Stimulated activated CD4-positive, alpha-beta T cell treated with anti-CD3 and anti-CD28 coated beads, Interleukin-15, amount 100 ng/mL, for 24 hours (primary cell): ENCODE data around the gene ADA.
A peak's percentile ranks its signal among the peaks of the same experiment; 100 is the strongest.

Source experiments
- DNase-seq: peaks from one replicate; pipeline ENCODE4 v3.0.0-alpha.2; 2020

The ADA gene

DNA sequence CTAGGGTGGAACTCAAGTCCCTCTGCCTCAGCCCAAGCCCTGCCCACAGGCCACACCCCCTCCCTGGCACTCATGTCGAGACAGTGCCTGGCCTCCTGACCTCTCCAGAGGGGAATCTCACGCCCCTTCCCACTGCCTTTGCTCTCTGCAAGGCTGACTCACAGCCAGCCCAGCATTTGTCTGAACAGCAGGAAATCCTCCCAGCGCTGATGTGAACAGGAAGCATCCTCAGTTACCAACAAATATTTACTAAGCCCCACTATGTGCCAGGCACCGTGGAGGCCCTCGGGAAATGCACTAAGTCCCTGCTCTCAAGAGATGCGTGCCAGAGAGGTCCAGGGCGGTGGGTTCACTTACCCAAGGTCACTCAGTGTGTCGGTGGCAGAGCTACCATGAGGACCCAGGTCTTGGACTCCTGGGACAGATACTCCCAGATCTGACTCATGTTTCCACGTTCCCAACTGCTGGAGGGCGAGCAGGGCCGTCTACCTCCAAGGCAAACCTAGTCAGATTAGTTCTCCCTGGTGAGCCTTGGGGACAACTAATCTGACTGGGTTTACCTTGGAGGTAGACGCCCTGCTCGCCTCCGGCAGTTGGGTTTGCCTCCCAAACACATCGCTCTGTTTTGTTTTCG lies 7.8 kb downstream of the ADA start:
- DNase-seq, result peak; percentile 55

DNA sequence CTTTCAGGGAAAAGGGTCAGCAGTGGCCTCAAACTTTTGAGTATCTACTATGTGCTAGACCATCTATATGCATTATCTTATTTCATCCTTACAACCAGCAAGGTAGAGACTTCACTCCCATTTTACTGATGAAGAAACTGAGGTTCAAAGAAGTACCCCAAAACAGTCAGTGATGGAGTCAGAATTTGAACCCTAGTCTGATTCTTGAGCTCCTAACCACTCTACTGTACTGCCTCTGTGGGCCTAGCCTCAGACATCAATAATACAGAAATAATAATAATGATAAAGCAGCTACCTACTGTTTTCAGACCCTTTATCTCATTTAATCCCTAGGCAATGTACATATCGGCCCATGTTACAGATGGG lies 8.4 kb downstream of the ADA start:
- no peak for DNase-seq

DNA sequence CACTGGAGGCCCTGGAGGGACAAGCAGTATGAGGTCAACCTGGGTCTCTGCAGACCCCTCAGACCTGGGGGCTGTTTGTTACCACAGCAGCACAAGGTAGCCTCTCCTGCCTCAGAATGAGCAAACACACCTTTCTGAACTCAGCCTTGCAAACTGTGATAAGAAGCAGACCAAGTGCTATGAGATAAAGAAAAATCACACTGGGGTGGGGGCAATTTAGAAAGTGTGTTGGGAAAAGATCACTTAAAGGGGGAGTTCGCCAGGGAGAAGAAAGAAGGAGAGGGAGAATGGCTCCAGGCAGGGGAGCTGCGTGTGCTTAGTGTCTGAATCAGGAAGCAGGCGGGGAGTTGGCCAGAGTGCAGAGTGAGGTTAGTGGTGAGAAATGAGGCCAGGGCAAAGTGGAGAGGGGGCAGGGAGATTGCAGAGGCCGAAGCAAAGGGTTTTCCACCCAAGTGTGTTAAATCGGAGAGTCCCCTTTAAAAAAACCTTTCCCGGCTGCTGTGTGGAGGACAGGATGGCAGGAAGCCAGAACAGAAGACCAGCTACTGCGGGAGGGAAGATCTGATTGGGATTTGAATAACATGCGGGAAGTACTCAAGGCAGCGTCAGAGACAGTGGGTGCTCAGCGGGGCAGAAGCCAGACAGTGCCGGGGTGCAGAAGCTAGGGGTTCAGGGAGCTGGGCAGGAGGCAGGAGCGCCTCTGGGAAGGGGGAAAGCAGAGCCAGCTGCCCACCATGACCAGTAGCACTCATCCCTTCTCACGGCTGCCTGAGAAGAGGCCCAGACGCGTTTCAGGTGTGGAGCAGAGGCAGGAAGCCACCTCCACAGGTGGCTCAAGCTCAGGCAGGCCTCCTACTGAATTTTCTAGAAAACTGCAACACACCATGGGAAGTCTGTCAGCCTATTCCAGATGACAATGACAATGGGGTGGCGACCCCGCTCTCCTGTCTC lies 9.0 kb downstream of the ADA start:
- DNase-seq, result peak; percentile 32

DNA sequence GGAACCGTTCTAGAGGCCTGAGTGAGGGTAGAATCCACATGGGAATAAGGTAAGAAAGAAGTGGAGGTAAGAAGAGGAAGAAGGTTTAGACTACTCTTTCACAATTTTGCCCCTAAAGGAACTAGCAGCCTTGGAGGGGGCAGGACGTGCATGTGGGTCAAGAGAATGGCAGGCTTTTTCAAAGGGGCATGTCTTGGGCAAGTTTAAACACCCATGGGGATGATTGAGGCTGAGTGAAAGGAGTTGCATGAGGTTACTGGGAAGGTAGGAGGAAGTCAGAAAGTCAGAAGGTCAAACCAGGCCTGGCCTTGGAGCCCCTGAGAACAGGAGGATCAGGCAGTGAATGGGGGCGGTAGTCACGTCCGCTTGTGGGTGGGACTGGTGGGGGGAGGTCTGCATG lies 10.2 kb downstream of the ADA start:
- DNase-seq, result no peak

DNA sequence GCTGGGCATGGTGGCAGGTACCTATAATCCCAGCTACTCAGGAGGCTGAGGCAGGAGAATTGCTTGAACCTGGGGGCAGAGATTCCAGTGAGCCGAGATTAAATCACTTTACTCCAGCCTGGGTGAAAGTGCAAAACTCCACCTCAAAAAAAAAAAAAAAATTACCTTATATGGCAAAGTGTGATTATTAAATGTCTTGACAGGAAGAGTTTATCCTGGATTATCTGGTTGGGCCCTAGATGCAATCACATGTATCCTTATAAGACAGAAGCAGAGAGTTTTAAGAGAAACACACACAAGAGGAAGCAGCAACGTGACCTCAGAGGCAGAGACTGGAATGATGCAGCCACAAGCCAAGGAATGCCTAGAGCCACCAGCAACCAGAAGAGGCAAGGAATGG lies 11.0 kb downstream of the ADA start:
- no peak for DNase-seq

DNA sequence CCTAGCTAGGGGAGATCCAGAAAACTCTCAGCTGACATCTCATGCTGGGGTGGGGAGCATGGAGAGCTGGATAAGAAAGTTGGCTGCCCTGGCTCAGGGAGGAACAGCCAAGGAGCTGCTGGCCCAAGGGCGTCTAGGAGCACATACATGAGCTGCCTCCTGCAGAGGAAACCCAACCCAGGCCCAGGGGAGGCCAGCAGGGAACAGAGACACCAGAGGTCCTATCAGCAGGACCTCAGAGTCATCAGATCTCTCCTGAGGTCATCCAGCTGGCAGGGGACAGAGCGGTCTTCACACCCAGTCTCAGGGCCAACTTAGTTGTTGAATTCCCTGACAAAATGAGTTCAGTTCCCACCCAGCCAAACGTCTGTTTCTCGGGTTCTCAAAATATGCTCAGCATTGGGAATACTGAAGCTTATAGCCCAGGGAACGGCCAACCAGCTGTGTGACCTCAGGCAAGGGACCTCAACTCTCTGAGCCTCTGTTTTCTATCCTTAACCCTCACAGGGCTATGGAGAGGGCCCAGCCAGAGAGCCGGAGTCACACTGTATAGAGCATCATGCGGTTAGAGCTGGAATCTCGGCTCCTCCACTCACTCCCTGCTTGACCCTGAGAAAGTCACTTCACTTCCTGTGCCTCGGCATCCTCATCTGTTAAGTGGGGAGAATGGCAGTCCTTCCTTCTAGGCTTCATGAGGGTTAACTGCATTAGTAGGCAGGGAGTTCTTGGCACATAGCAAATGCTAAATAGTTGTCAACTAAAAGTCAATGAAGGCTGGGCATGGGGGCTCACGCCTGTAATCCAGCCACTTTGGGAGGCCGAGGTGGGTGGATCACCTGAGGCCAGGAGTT lies 13.8 kb downstream of the ADA start:
- no peak for DNase-seq

DNA sequence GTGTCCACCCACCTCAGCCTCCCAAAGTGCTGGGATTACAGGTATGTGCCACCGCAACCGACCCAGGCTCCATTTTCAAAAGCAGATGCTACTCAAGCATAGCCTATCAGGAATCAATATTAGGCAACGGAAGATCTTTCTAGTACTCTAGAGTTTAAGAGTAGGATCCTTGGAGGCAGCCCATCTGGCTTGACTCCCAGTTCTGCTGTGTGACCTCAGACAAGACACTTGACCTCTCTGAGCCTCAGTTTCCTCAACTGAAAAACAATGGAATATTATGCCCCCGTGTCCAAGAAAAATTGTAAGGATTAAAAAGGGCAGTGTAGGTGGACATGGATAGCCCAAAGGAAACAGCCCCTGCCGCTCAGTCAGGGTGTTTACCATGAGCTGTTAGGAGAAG lies 14.5 kb downstream of the ADA start:
- DNase-seq, result no peak

DNA sequence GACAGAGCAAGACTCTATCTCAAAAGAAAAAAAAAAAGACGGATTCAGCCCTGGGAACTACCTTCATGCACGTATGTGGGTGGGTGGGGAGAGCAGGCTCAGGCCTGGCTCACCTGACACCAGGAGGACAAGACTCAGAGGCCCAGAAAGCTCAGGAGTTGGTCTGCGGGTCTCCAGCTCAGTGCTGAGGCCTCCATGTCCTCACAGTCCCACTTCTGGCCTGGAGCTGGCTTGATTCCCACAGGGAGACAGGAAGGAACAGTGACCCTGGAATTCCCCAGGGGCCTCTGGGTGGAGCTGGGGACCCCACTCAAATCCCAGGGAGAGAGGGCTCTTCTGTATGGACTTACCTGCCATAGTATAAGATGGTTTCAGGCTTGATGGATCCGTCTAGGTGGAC lies 15.6 kb downstream of the ADA start:
- DNase-seq, result no peak

DNA sequence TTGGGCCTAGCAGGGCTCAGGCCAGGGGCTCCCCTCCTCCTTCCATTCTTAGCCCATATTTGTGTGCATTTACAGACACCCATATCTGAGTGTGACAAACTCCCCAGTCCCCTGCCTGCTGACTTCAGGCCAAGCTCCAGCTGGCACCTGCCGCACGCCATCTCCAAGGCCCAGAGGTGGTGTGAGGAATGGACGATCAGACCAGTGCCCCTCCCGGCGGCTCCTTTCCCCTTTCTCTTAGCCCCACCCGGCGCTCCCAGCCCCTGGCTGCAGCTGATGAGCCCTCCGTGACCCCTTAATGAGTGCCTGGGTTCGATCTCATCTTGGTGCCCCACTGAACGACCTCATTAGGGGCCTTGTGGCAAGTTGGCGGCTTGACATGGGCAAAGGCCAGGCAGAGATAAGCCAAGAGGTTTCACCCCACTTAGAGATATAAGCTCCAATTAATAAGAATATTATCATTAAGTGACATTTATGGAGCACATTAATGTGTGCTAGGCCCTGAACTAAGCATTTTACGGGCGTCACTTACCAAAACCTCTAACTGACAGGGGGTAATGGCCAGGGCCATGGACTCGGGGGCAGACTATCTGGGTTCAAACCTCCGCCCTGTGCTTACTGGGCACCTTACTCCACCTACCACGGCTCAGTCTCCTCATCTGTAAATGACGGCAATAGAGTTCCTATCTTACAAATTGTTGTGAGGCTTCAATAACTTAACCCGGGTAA lies 17.5 kb downstream of the ADA start:
- DNase-seq, result no peak

DNA sequence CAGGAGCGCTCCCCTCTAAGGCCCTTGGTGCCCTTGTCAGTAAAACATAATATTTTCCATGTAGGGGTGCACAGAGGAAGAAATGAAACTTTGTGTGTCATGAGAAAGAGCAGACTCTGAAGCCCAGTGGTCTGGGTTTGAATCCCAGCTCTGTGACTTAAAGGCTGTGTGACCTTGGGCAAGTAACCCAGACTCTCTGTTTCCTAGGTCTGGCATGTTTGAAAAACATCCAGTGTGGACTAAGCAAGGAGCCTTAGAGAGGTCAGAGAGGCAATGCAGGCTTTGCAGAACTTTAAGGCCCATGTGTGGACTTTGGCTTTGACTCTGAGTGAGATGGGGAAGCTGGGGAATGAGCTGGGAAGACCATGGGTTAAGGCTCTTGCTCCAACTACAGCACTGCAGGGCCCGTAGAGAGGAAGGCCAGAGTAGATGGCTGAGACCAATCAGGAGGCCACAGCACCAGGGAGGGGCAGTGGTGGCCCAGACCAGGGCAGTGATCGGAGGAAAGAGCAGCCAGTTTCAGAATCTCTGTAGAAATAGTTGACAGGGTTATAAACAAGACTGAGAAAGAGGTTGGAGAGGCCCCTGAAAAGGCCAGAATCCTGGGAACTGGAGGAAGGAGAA lies 18.2 kb downstream of the ADA start:
- DNase-seq, result no peak

DNA sequence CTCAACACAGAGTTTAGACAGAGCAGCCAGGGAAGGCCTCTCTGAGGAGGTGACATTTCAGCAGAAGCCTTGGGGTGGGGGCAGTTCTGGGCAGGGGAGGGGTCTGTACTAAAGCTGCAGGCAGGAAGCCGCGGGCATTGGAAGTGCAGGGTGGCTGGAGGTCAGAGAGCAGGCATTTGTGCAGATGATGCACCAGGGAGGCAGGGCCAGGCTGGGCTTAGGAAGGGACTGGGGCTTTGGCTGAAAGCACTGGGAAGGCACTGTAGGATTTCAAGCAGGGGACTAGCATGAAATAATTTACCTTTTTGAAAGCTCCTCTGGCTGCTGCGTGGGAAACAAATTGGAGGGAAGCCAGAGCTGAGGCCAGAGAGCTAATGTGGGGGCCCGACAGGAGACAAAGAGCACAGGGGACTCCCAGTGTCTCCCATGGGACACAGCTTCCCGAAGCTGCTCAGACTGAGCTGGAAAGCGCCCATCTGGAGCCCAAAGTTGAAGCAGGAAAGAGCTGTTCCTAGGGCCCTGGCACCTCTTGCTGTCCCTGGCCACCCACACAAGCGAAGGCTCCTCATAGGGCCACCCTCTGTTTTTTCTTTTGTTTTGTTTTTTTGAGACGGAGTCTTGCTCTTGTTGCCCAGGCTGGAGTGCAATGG lies 19.3 kb downstream of the ADA start:
- no peak for DNase-seq

DNA sequence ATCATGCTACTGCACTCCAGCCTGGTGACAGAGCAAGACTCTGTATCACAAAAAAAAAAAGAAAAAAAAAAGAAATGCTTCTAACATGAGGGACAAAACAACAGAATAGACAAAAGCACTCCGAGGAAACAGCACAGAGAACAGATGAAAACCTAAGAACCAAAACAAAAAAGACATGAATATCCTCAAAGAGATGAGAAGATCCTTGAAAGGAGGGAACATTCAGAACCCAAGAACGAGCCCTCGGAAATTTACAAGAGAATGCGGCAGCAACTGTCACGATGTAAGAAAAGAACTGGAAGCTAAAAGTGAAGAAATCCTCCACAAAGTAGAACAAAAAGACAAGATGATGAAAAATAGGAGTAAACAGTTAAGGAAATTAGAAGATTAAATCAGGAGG lies 21.2 kb downstream of the ADA start:
- no peak for DNase-seq

DNA sequence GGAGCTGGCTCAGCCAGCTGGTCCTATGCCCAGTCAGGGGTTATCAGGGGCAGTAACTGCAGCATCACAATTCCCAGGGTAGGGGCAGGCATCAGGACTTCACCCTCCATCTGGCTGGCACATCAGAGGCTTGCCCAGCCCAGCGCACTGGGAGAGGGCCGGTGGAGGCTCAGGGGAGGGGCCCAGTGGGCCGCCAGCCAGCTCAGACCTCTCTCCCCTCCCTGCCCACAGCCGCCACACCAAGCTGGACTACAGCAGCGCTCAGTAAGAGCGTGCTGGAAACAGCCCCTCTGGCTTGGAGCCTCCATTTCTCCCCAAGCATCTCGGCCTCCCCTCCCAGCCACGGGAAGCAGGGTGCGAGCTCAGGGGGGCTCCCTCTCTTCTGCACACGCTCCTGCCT lies 22.0 kb downstream of the ADA start:
- no peak for DNase-seq

DNA sequence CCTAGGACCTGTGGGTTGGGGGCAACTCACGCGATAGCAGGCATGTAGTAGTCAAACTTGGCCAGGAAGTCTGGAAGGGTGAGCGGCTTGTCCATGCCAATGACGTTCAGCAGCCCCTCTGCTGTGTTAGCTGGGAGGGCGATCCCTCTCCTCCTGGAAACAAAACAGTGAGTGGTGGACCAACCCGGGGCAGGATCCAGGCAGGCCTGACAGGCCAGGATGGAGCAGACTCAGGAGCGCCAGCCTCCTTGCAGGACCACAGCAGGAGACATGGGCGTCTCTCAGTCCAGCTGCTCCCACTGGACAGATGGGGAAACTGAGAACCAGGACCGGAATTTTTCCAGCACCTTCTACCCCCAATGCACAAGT lies 22.5 kb downstream of the ADA start:
- no peak for DNase-seq

DNA sequence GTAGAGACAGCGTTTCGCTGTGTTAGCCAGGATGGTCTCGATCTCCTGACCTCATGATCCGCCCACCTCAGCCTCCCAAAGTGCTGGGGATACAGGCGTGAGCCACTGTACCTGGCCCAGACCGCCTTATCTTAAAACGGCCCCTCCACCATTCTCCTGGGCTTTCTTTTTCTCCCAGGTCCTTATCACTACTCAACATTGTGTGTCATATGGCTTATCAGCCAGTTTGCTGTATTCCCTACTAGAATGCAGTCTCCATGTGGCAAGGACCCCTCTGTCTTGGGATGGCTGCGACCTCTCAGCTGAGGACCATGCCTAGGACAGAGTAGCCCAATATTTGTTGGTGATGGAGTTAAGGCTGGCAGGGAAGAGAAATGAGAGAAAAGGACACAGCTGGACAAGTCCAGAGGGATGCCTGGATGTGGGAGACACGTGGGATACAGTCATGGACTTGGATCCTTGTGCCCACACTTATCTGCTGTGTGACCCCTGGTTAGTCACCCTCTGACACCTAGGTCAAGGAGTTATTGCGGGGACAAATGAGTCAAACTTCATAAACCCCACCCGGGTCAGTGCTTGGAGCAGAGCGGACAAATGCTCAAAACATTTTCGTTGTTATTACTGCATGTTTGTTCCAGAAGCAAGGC lies 24.0 kb downstream of the ADA start:
- no peak for DNase-seq

DNA sequence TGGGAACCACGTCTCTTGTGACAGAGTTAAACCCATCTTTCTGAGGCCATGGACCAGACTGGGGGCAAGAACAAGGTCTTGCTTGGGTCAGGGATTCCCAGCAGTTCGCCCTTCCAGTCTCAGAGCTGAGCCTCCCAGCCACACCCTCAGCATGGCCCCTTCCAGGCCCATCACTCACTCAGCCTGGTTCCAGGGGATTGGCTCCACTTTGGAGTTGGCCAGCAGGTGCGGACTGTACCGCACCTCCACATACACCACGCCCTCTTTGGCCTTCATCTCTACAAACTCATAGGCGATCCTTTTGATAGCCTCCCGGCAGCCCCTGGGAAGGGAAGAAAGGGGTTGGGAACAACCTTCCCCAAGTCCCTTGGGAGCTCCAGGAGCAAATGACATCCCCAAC lies 25.2 kb downstream of the ADA start:
- DNase-seq, result no peak

DNA sequence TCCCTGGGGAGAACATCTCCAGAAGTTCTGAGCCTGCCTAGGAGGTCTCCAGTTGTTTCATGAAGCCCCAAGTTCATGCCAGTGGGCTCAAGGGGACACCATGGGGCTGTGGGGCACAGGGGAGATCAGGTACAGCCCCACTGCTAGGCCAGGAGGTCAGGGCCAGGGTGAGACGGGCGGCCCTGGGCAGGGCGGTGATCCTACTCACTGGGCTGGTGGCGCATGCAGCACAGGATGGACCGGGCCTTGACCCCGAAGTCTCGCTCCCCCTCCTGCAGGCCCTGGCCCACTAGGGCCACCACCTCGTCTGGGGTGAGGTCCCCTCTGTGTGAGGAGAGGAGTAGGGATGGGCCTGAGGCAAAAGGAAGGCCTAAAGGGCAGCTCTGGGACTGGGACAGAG lies 26.1 kb downstream of the ADA start:
- DNase-seq, result no peak

DNA sequence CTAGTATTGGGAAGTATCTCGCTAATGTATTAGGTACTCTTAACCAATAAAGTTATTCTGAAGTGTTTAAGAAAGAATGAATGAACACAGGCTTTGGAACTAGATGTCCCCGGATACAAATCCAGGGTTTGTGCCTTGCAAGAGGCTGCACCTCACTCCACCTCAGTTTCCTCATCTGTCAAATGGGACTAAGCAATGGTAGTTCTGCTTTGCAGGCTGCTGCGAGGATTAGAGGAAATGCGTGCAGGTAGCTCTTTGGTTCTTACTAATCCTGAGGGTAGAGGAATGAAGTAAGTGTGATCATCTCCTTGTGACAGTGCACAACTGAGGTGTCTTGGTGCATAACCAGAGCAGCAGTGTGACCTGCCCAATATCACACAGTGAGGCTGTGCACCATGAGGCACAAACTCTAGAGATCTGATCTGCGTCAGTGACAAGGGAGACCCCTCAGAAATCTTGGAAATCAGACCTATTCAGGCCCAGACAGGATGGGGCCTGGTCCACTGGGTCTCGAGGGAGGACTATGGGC lies 26.7 kb downstream of the ADA start:
- no peak for DNase-seq

DNA sequence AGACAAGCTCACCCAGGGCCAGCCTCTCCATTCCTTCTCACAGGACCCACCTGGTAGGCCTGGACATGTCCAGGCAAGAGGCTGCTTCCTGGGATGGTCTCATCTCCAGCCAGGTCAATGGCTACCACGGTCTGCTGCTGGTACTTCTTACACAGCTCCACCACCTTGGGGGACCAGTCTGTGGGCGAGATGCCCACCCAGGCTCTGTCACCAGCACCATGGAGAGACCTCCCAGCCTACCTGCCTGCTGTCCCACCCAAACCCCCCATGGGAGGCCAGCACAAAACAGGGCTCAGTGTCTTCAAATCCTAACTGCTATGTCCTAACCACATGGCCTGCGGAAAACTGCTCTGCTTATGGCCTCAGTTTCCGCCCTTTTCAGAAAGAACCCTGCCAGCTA lies 27.3 kb downstream of the ADA start:
- no peak for DNase-seq

DNA sequence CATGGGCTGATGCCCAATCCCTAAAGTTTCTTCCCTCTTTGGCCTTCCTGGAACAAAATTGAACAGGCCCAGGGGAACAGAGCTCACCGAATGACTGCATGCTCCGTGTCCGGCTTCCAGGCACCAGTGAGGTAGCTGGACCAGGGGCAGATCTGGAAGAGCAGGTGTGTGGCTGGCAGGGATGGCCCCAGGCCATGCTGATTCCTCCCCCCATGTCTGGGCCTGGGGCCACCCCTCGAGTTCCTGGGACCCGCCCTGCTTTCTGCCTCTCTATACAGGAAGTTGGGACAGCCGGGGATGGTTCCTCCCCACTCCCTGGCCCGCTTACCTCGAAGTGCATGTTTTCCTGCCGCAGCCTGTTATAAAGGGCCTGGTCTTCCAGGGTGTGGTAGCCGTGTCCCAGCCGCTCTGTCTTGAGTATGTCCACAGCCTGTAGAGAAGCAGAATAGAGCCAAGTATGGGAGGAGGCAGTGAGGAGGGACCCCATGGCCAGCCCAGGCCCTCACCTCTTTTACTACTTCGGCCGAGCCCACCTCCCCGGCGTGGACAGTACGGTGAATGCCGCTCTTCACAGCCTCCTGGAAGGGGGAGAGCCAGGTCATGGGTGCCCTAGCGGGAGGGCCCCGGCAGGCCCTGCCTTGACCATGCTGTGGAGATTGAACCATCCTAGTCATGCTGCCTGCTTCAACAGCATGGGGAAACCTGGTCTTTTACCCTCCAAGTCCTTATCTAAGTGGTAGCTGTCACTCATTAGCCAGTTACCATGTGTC lies 28.8 kb downstream of the ADA start:
- no peak for DNase-seq
